ENCODE measurements around the gene SGPP2.

GRCh38 chr2:222413295-222413911 is 10.9 kb upstream of the SGPP2 start:
- TF ChIP-seq CTCF (IDR thresholded peaks at IDR 0.05; ENCODE audit: extremely low read depth in 1 of 2, insufficient read depth in 1 of 2, low read depth in 1 of 2, low read length in 2 of 2): no peak
- no peak for TF ChIP-seq JUN (IDR thresholded peaks at IDR 0.05; ENCODE audit: borderline replicate concordance, insufficient read depth, insufficient read length, low read depth)
- no peak for TF ChIP-seq POLR2A (IDR thresholded peaks at IDR 0.05; ENCODE audit: low read depth, low read length)
